HepG2 (cell line): ENCODE measurements around the gene DCUN1D4. TPM values are rescaled to one million over a fixed set of nuclear protein-coding genes. Genes with fewer than 3 reads are reported as not detected.

Experiments used
- DR1 ChIP-seq: sonication (generic); formaldehyde crosslinking; IDR thresholded peaks from 2 replicates; pipeline ENCODE4 v1.8.0; 2021; ENCODE audit warnings: mild to moderate bottlenecking, missing genetic modification reagents, inconsistent platforms
- DRAP1 ChIP-seq: IDR thresholded peaks from 2 replicates; pipeline ENCODE4 v1.6.1; 2016; ENCODE audit warnings: missing genetic modification reagents, missing compliant biosample characterization
- FOXK1 ChIP-seq: sonication (generic); formaldehyde crosslinking; IDR thresholded peaks from 2 replicates; pipeline ENCODE4 v1.4.0; 2020; ENCODE audit warnings: low read depth, missing genetic modification reagents, borderline replicate concordance
- FOXP1 ChIP-seq, 2 experiments: fragments of 450-650 bp in 1 of 2; IDR thresholded peaks; 2 replicates each; pipeline ENCODE4 v1.6.1; 2017 to 2018; ENCODE audit warnings: antibody characterized with exemption in 1 of 2
- GLI4 ChIP-seq: sonication (generic); formaldehyde crosslinking; IDR thresholded peaks from 2 replicates; pipeline ENCODE4 v1.5.1; 2020; ENCODE audit warnings: missing genetic modification reagents, mild to moderate bottlenecking, moderate library complexity, borderline replicate concordance
- GPBP1L1 ChIP-seq: sonication (generic); formaldehyde crosslinking; IDR thresholded peaks from 2 replicates; pipeline ENCODE4 v1.5.0; 2020; ENCODE audit warnings: mild to moderate bottlenecking, missing genetic modification reagents
- HDAC6 ChIP-seq: fragments of 200-600 bp; sonication (generic); IDR thresholded peaks from 2 replicates; pipeline ENCODE4 v1.7.0; 2017; ENCODE audit warnings: mild to moderate bottlenecking, antibody characterized with exemption, low read length, low read depth
- HMG20A ChIP-seq: IDR thresholded peaks from 2 replicates; pipeline ENCODE4 v1.6.1; 2016; ENCODE audit warnings: borderline replicate concordance
- HOXA5 ChIP-seq: sonication (generic); formaldehyde crosslinking; IDR thresholded peaks from 2 replicates; pipeline ENCODE4 v1.4.0; 2020; ENCODE audit warnings: missing genetic modification reagents
- KAT8 ChIP-seq: IDR thresholded peaks from 2 replicates; pipeline ENCODE4 v1.6.1; 2016; ENCODE audit warnings: missing genetic modification reagents, missing compliant biosample characterization
- MEF2D ChIP-seq: sonication (generic); formaldehyde crosslinking; IDR thresholded peaks from 2 replicates; pipeline ENCODE4 v1.5.1; 2020; ENCODE audit warnings: mild to moderate bottlenecking, missing genetic modification reagents
- NR2C2 ChIP-seq: sonication (generic); formaldehyde crosslinking; IDR thresholded peaks from 2 replicates; pipeline ENCODE4 v1.4.0; 2020; ENCODE audit warnings: missing genetic modification reagents, mild to moderate bottlenecking, moderate library complexity, borderline replicate concordance
- PAX8 ChIP-seq: sonication (generic); formaldehyde crosslinking; IDR thresholded peaks from 2 replicates; pipeline ENCODE4 v1.8.0; 2022; ENCODE audit warnings: mild to moderate bottlenecking, missing genetic modification reagents, borderline replicate concordance
- RXRA ChIP-seq: sonication (generic); formaldehyde crosslinking; IDR thresholded peaks from 2 replicates; pipeline ENCODE4 v1.5.1; 2020; ENCODE audit warnings: missing genetic modification reagents
- SIX1 ChIP-seq: sonication (generic); formaldehyde crosslinking; IDR thresholded peaks from 2 replicates; pipeline ENCODE4 v1.4.0; 2020; ENCODE audit warnings: missing genetic modification reagents, borderline replicate concordance
- SNAPC2 ChIP-seq: sonication (generic); formaldehyde crosslinking; IDR thresholded peaks from 2 replicates; pipeline ENCODE4 v1.8.1; 2022; ENCODE audit warnings: mild to moderate bottlenecking, missing genetic modification reagents
- SP5 ChIP-seq: IDR thresholded peaks from 2 replicates; pipeline ENCODE4 v1.6.1; 2016; ENCODE audit warnings: low read depth, borderline replicate concordance
- TOE1 ChIP-seq: sonication (generic); formaldehyde crosslinking; IDR thresholded peaks from 2 replicates; pipeline ENCODE4 v1.4.0; 2020; ENCODE audit warnings: mild to moderate bottlenecking, missing genetic modification reagents
- YY1 ChIP-seq: IDR thresholded peaks from 2 replicates; pipeline ENCODE4 v1.6.1; 2011; ENCODE audit warnings: low read length, low read depth, moderate library complexity, mild to moderate bottlenecking; ENCODE audit not compliant: insufficient read depth, insufficient replicate concordance
- ZBTB20 ChIP-seq: sonication (generic); formaldehyde crosslinking; IDR thresholded peaks from 2 replicates; pipeline ENCODE4 v1.8.1; 2023; ENCODE audit warnings: missing genetic modification reagents, low read depth, mild to moderate bottlenecking, borderline replicate concordance
- ZBTB34 ChIP-seq: sonication (generic); formaldehyde crosslinking; IDR thresholded peaks from 2 replicates; pipeline ENCODE4 v1.8.0; 2022; ENCODE audit warnings: mild to moderate bottlenecking, missing genetic modification reagents
- ZBTB38 ChIP-seq: sonication (generic); formaldehyde crosslinking; IDR thresholded peaks from 2 replicates; pipeline ENCODE4 v1.5.1; 2020; ENCODE audit warnings: mild to moderate bottlenecking, missing genetic modification reagents
- ZBTB49 ChIP-seq: sonication (generic); formaldehyde crosslinking; IDR thresholded peaks from 2 replicates; pipeline ENCODE4 v1.4.0; 2020; ENCODE audit warnings: missing genetic modification reagents, borderline replicate concordance
- ZNF264 ChIP-seq: sonication (generic); formaldehyde crosslinking; IDR thresholded peaks from 2 replicates; pipeline ENCODE4 v1.4.0; 2020; ENCODE audit warnings: missing genetic modification reagents
- ZNF567 ChIP-seq: sonication (generic); formaldehyde crosslinking; IDR thresholded peaks from 2 replicates; pipeline ENCODE4 v1.8.1; 2023; ENCODE audit warnings: mild to moderate bottlenecking, missing genetic modification reagents, borderline replicate concordance
- ZNF746 ChIP-seq: sonication (generic); formaldehyde crosslinking; IDR thresholded peaks from 2 replicates; pipeline ENCODE4 v1.8.0; 2022; ENCODE audit warnings: mild to moderate bottlenecking, missing genetic modification reagents
- polyA plus RNA-seq, 8 experiments: library from polyadenylated mRNA; depleted of rRNA in 3 of 8; stranded (reverse) in 7 of 8; unstranded in 1 of 8; fragments of >200 nt; fragmentation: Illumina TruSeq in 4 of 8; extraction: Trizol in 4 of 8; gene quantifications; 2 replicates each; pipeline versions ENCODE4 v1.2.1 to v1.2.3, GENCODE V29; 2011 to 2016; ENCODE audit warnings: low read depth in 4 of 8, missing spikeins in 1 of 8, mixed read lengths in 1 of 8; ENCODE audit not compliant: insufficient read depth in 1 of 8
- total RNA-seq, 5 experiments: library from RNA; depleted of rRNA; stranded (reverse); fragments of >200 nt; fragmentation: Illumina TruSeq; extraction: Trizol; gene quantifications; 2 replicates each; pipeline ENCODE4 v1.2.3, GENCODE V29; 2016; ENCODE audit warnings: low read depth in 1 of 5

The DCUN1D4 gene
- total and polyA plus RNA-seq, 2 of the 13 experiments (the other 11 are each of a cell fraction or from before 2014, with no cell fraction given) = 27.9 to 44.4 TPM

- TF ChIP-seq FOXP1 (IDR thresholded peaks at IDR 0.05) = peak; percentile 98
- TF ChIP-seq FOXP1 (CRISPR knock-in tag; IDR thresholded peaks at IDR 0.05) = peak; percentile 100
- TF ChIP-seq DR1 (CRISPR knock-in tag) = no peak; the same call in 1 of the 2 replicates
- TF ChIP-seq MEF2D (CRISPR knock-in tag) = peak; percentile 88
- peak; percentile 93; the same call in 1 of the 2 replicates for TF ChIP-seq HOXA5 (CRISPR knock-in tag)
- no peak for TF ChIP-seq YY1
- TF ChIP-seq ZBTB49 (CRISPR knock-in tag) = no peak
- TF ChIP-seq SP5 (CRISPR knock-in tag) = peak; percentile 59; the same call in 1 of the 2 replicates
- TF ChIP-seq FOXK1 (CRISPR knock-in tag) = peak; percentile 99
- peak; percentile 60; the same call in 1 of the 2 replicates for TF ChIP-seq RXRA (CRISPR knock-in tag)
- TF ChIP-seq ZNF264 (CRISPR knock-in tag) = peak; percentile 97
- TF ChIP-seq ZBTB38 = peak; percentile 35; the same call in 1 of the 2 replicates
- TF ChIP-seq ZBTB20 (CRISPR knock-in tag) = peak; percentile 95; the same call in 1 of the 2 replicates
- TF ChIP-seq GLI4 (CRISPR knock-in tag) = 0 out of 2 replicates have a peak, but pooled peaks have one; percentile 13
- peak; percentile 76; the same call in 1 of the 2 replicates for TF ChIP-seq TOE1
- TF ChIP-seq NR2C2 = peak; percentile 85
- peak; percentile 76; the same call in 1 of the 2 replicates for TF ChIP-seq SIX1 (CRISPR knock-in tag)
- 0 out of 2 replicates have a peak, but pooled peaks have one; percentile 38 for TF ChIP-seq ZNF567 (CRISPR knock-in tag)
- TF ChIP-seq SNAPC2 (CRISPR knock-in tag) = peak; percentile 71
- TF ChIP-seq HDAC6 = no peak
- 0 out of 2 replicates have a peak, but pooled peaks have one; percentile 65 for TF ChIP-seq ZBTB34 (CRISPR knock-in tag)
- peak; percentile 37; the same call in 1 of the 2 replicates for TF ChIP-seq DRAP1 (CRISPR knock-in tag)
- peak; percentile 79; the same call in 1 of the 2 replicates for TF ChIP-seq KAT8 (CRISPR knock-in tag)
- TF ChIP-seq PAX8 = no peak
- TF ChIP-seq ZNF746 = peak; percentile 64; the same call in 1 of the 2 replicates
- peak; percentile 97 for TF ChIP-seq HMG20A (CRISPR knock-in tag)
- TF ChIP-seq GPBP1L1 (CRISPR knock-in tag) = no peak
Observed at GRCh38 chr4:51909236-51909703, 66.3 kb downstream of the DCUN1D4 start (continued).
